Motor neuron (in vitro differentiated cells): ENCODE results near the gene KAT5. TPM values are rescaled to one million over a fixed set of nuclear protein-coding genes. Genes with fewer than 3 reads are reported as not detected.

Experiments used
- ATAC-seq, 8 experiments: fragments of 200-7000 bp; cut with Tn5 transposase; replicated peaks in 6 of 8; 2 replicates each; pipeline ENCODE4 v1.8.0; 2021; ENCODE audit warnings: mild to moderate bottlenecking in 8 of 8, moderate library complexity in 8 of 8
- H3K27ac ChIP-seq, 2 donors: fragments of 250-450 bp; sonication (Bioruptor Pico); 2 replicates each; pipeline ENCODE4 v1.9.0; 2021; ENCODE audit warnings: antibody characterized with exemption in 2 of 2, mild to moderate bottlenecking in 2 of 2, moderate library complexity in 1 of 2
- H3K4me1 ChIP-seq, 2 donors: fragments of 250-450 bp; sonication (Bioruptor Pico); replicated peaks in 1 of 2; 2 replicates each; pipeline ENCODE4 v1.6.1; 2021; ENCODE audit warnings: antibody characterized with exemption in 2 of 2, mild to moderate bottlenecking in 2 of 2, moderate library complexity in 1 of 2
- H3K4me3 ChIP-seq, 5 donors: fragments of 250-450 bp; sonication (Bioruptor Pico); 2 replicates each; pipeline ENCODE4 v1.9.0; 2021; ENCODE audit warnings: antibody characterized with exemption in 5 of 5, mild to moderate bottlenecking in 5 of 5, moderate library complexity in 4 of 5
- WGBS, 10 experiments: fragments of 450-650 bp; shearing (Covaris generic); methylation state at CpG; one replicate each; pipeline ENCODE4 v1.0.0; 2022; 5-methylcytosine and 5-hydroxymethylcytosine counted together
- in situ Hi-C, 9 experiments: fragments of 400-800 bp; cut with MboI; loops; one replicate each; pipeline ENCODE4 v1.15.0; 2021; ENCODE audit warnings: low sequenced_read_pairs in 9 of 9, low pct_unique_long_range_greater_than_20kb in 2 of 9; ENCODE audit not compliant: unreplicated experiment in 9 of 9
- total RNA-seq, 8 experiments: library from RNA; unstranded; fragments of 300-600 nt; gene quantifications; 2 replicates each; pipeline versions ENCODE4 v1.2.3 to v1.2.4, GENCODE V29; 2022

Gene KAT5
- total RNA-seq, 8 experiments from 2014 or later: 33.4 to 66.8 (median 48.6) TPM

GRCh38 chr11:65713212-65713969 lies 1.3 kb downstream of the KAT5 start:
- 78 to 100% (median 94%) methylated on average over 1 to 10 of the region's 24 CpGs; no CpG with 5 or more reads in 3 of the 10 experiments for WGBS, 10 experiments
- ATAC-seq: no peak
- H3K27ac ChIP-seq: peak overlapping the region in 1 of 2 donors; percentile 99
- in situ Hi-C loops: loop anchor here in 6 of 9 experiments (10.0 to 25.0 kb wide), 3 partner anchors 99 to 274 kb away; no protein-coding TSS in a partner anchor
- H3K4me1 ChIP-seq: peaks cover 5 to 7% of the 10 kb centered on the region in 2 donors
- H3K4me3 ChIP-seq: peak overlapping the region in 2 of 5 donors; percentile 61 to 81

- peaks cover 15% of the 10 kb centered on the region in 2 donors for H3K4me1 ChIP-seq
- no peak for ATAC-seq
- no peak overlapping the region for H3K4me3 ChIP-seq
- no peak overlapping the region for H3K27ac ChIP-seq
- in situ Hi-C loops: loop anchor here in 6 of 9 experiments (10.0 to 25.0 kb wide), 3 partner anchors 98 to 273 kb away; no protein-coding TSS in a partner anchor
- 75 to 100% (median 97%) methylated on average over 2 to 12 of the region's 16 CpGs; no CpG with 5 or more reads in 4 of the 10 experiments for WGBS, 10 experiments
These were observed 2.4 kb downstream of the KAT5 start for GRCh38 chr11:65714433-65714832.

- in situ Hi-C loops: loop anchor here in 6 of 9 experiments (10.0 to 25.0 kb wide), 3 partner anchors 96 to 271 kb away; no protein-coding TSS in a partner anchor
- Histone ChIP-seq H3K4me1 (peaks cover 18% of the 10 kb centered on the region in 2 donors), H3K4me3 (no peak overlapping the region), H3K27ac (no peak overlapping the region)
- no peak for ATAC-seq
- 32 to 100% (median 64%) methylated on average over 1 to 4 of the region's 7 CpGs; no CpG with 5 or more reads in 4 of the 10 experiments for WGBS, 10 experiments
These were observed 4.2 kb downstream of the KAT5 start for GRCh38 chr11:65716302-65716701.

GRCh38 chr11:65716774-65717405 lies 4.8 kb downstream of the KAT5 start:
- WGBS, 10 experiments: 40 to 100% (median 92%) methylated on average over 1 to 10 of the region's 14 CpGs; no CpG with 5 or more reads in 3 of the 10 experiments
- in situ Hi-C loops: loop anchor here in 6 of 9 experiments (10.0 to 25.0 kb wide), 3 partner anchors 95 to 270 kb away; no protein-coding TSS in a partner anchor
- Histone ChIP-seq H3K27ac (no peak overlapping the region), H3K4me1 (peaks cover 16 to 18% of the 10 kb centered on the region in 2 donors), H3K4me3 (no peak overlapping the region)
- ATAC-seq: no peak

- H3K4me1 ChIP-seq: peaks cover 13 to 17% of the 10 kb centered on the region in 2 donors
- WGBS, 10 experiments: 46 to 100% (median 82%) methylated on average over 1 to 4 of the region's 6 CpGs; no CpG with 5 or more reads in 5 of the 10 experiments
- ATAC-seq: no peak
- in situ Hi-C loops: loop anchor here in 6 of 9 experiments (10.0 to 25.0 kb wide), 3 partner anchors 94 to 269 kb away; no protein-coding TSS in a partner anchor
- no peak overlapping the region for H3K27ac ChIP-seq
- H3K4me3 ChIP-seq: no peak overlapping the region
These were observed 5.9 kb downstream of the KAT5 start for GRCh38 chr11:65717906-65718305.

GRCh38 chr11:65718531-65718930 lies 6.5 kb downstream of the KAT5 start:
- ATAC-seq: no peak
- Histone ChIP-seq H3K4me3 (no peak overlapping the region), H3K4me1 (peaks cover 12 to 13% of the 10 kb centered on the region in 2 donors), H3K27ac (no peak overlapping the region)
- in situ Hi-C loops: loop anchor here in 6 of 9 experiments (10.0 to 25.0 kb wide), 3 partner anchors 94 to 269 kb away; no protein-coding TSS in a partner anchor
- WGBS, 10 experiments: 60 to 100% (median 94%) methylated on average over 1 to 3 of the region's 4 CpGs; no CpG with 5 or more reads in 7 of the 10 experiments

GRCh38 chr11:65718964-65719492 lies 7.0 kb downstream of the KAT5 start:
- ATAC-seq: peak in 1 of 8 experiments; percentile 5
- 14 to 100% (median 71%) methylated on average over 1 to 8 of the region's 10 CpGs; no CpG with 5 or more reads in 6 of the 10 experiments for WGBS, 10 experiments
- in situ Hi-C loops: loop anchor here in 6 of 9 experiments (10.0 to 25.0 kb wide), 3 partner anchors 93 to 268 kb away; no protein-coding TSS in a partner anchor
- peak overlapping the region in 4 of 5 donors; percentile 81 to 93 (median 85) for H3K4me3 ChIP-seq
- H3K27ac ChIP-seq: no peak overlapping the region
- peaks cover 12 to 13% of the 10 kb centered on the region in 2 donors for H3K4me1 ChIP-seq

GRCh38 chr11:65719871-65720210 lies 7.8 kb downstream of the KAT5 start:
- peak overlapping the region; percentile 90 to 93 for H3K27ac ChIP-seq
- H3K4me1 ChIP-seq: peaks cover 12 to 13% of the 10 kb centered on the region in 2 donors
- peak overlapping the region; percentile 81 to 94 (median 88) for H3K4me3 ChIP-seq
- WGBS, 10 experiments: 0 to 12% (median 0%) methylated on average over 1 to 7 of the region's 17 CpGs; no CpG with 5 or more reads in 5 of the 10 experiments
- peak in 3 of 8 experiments; percentile 34 to 41 (median 35) for ATAC-seq
- in situ Hi-C loops: loop anchor here in 6 of 9 experiments (10.0 to 25.0 kb wide), 3 partner anchors 92 to 267 kb away; no protein-coding TSS in a partner anchor

GRCh38 chr11:65720211-65720934 lies 8.3 kb downstream of the KAT5 start, which contains the start of gene RNASEH2C:
TSS of gene RNASEH2C (minus strand) at chr11:65720798. CDS start at chr11:65720758, 40 bp downstream.
- Histone ChIP-seq H3K4me1 (peaks cover 12 to 13% of the 10 kb centered on the region in 2 donors), H3K27ac (peak within 1 kb of the TSS; percentile 90 to 93), H3K4me3 (peak within 1 kb of the TSS; percentile 81 to 94 (median 88))
- WGBS, 10 experiments: 0 to 3% (median 0%) methylated on average over 4 to 12 of the region's 76 CpGs; no CpG with 5 or more reads in 5 of the 10 experiments
- in situ Hi-C loops: loop anchor here in 5 of 9 experiments (25.0 kb wide), 2 partner anchors 92 to 267 kb away; no protein-coding TSS in a partner anchor
- peak; percentile 88 to 95 (median 92) for ATAC-seq

- no peak overlapping the region for H3K27ac ChIP-seq
- no peak overlapping the region for H3K4me3 ChIP-seq
- no peak for ATAC-seq
- H3K4me1 ChIP-seq: peaks cover 12 to 13% of the 10 kb centered on the region in 2 donors
- in situ Hi-C loops: loop anchor here in 5 of 9 experiments (25.0 kb wide), 2 partner anchors 90 to 265 kb away; no protein-coding TSS in a partner anchor
- WGBS, 10 experiments: 40% methylated on average over 1 of the region's 1 CpG; no CpG with 5 or more reads in 9 of the 10 experiments
These were observed 10.2 kb downstream of the KAT5 start for GRCh38 chr11:65722261-65722660.

- H3K4me1 ChIP-seq: no peaks in the 10 kb centered on the region
- H3K4me3 ChIP-seq: no peak overlapping the region
- H3K27ac ChIP-seq: no peak overlapping the region
- 17 to 86% (median 39%) methylated on average over 1 to 5 of the region's 6 CpGs; no CpG with 5 or more reads in 3 of the 10 experiments for WGBS, 10 experiments
- in situ Hi-C loops: no loop called here
- no peak for ATAC-seq
These were observed 14.6 kb downstream of the KAT5 start for GRCh38 chr11:65726660-65727059.
